Right atrium auricular region (tissue), 2 donors: ENCODE results near the gene CSRP1. TPM values are rescaled to one million over a fixed set of nuclear protein-coding genes. Genes with fewer than 3 reads are reported as not detected.

Source experiments
- DNase-seq: peaks from one replicate; pipeline ENCODE4 v3.0.0-alpha.2; 2019; ENCODE audit warnings: low spot score
- H3K27ac ChIP-seq, 2 donors: fragments of 200-600 bp; sonication (generic); 1 replicate in 1 of 2; 2 replicates in 1 of 2; pipeline ENCODE4 v1.5.1; 2016 to 2019
- H3K27me3 ChIP-seq, 2 donors: fragments of 200-600 bp; sonication (generic); one replicate each; pipeline versions ENCODE4 v1.5.1 to v1.6.0; 2017 to 2019
- H3K36me3 ChIP-seq: fragments of 200-600 bp; sonication (generic); one replicate; pipeline ENCODE4 v1.5.1; 2016
- H3K4me1 ChIP-seq, 2 donors: fragments of 200-600 bp; sonication (generic); one replicate each; pipeline versions ENCODE4 v1.5.1 to v1.6.0; 2017 to 2019
- H3K4me3 ChIP-seq, 2 donors: fragments of 200-600 bp; sonication (generic); 1 replicate in 1 of 2; 2 replicates in 1 of 2; pipeline ENCODE4 v1.5.1; 2017 to 2019; ENCODE audit warnings: mild to moderate bottlenecking in 1 of 2, moderate library complexity in 1 of 2
- H3K9me3 ChIP-seq, 2 donors: fragments of 200-600 bp; sonication (generic); one replicate each; pipeline ENCODE4 v1.5.1; 2019
- CTCF ChIP-seq, 2 donors: fragments of 200-600 bp; sonication (generic); IDR thresholded peaks; one replicate each; pipeline ENCODE4 v1.5.1; 2019; ENCODE audit warnings: antibody characterized with exemption in 2 of 2
- total RNA-seq, 2 donors: library from RNA; depleted of rRNA; stranded (reverse); fragments of >200 nt; gene quantifications; one replicate each; pipeline ENCODE4 v1.1.0, GENCODE V29; 2016

CSRP1 gene
- total RNA-seq, 2 donors from 2014 or later = 138 to 719 TPM

- Histone ChIP-seq H3K36me3 (peaks cover 6% of the 10 kb centered on the region), H3K9me3 (no peaks in the 10 kb centered on the region), H3K27ac (peak overlapping the region; percentile 92 to 93), H3K4me3 (no peak overlapping the region), H3K4me1 (peaks cover 0 to 91% of the 10 kb centered on the region in 2 donors), H3K27me3 (no peaks in the 10 kb centered on the region)
- TF ChIP-seq CTCF (IDR thresholded peaks at IDR 0.05) = no peak
- no peak for DNase-seq
Measured at GRCh38 chr1:201499795-201500669, 6.9 kb downstream of the CSRP1 start.

GRCh38 chr1:201499191-201499590 is 7.7 kb downstream of the CSRP1 start:
- no peak overlapping the region for H3K4me3 ChIP-seq
- peak overlapping the region; percentile 92 to 93 for H3K27ac ChIP-seq
- peaks cover 14% of the 10 kb centered on the region for H3K36me3 ChIP-seq
- no peak for DNase-seq
- no peaks in the 10 kb centered on the region for H3K27me3 ChIP-seq
- TF ChIP-seq CTCF (IDR thresholded peaks at IDR 0.05) = no peak
- no peaks in the 10 kb centered on the region for H3K9me3 ChIP-seq
- H3K4me1 ChIP-seq = peaks cover 0 to 91% of the 10 kb centered on the region in 2 donors

- DNase-seq = no peak
- Histone ChIP-seq H3K27me3 (no peaks in the 10 kb centered on the region), H3K27ac (peak overlapping the region; percentile 92 to 93), H3K9me3 (no peaks in the 10 kb centered on the region), H3K4me3 (no peak overlapping the region), H3K4me1 (peaks cover 0 to 91% of the 10 kb centered on the region in 2 donors), H3K36me3 (peaks cover 17% of the 10 kb centered on the region)
- no peak for TF ChIP-seq CTCF (IDR thresholded peaks at IDR 0.05)
Measured at GRCh38 chr1:201498621-201499020, 8.3 kb downstream of the CSRP1 start.

- TF ChIP-seq CTCF (IDR thresholded peaks at IDR 0.05) = no peak
- no peak for DNase-seq
- Histone ChIP-seq H3K36me3 (peaks cover 18% of the 10 kb centered on the region), H3K9me3 (no peaks in the 10 kb centered on the region), H3K4me1 (peaks cover 0 to 91% of the 10 kb centered on the region in 2 donors), H3K27me3 (no peaks in the 10 kb centered on the region), H3K4me3 (no peak overlapping the region), H3K27ac (peak overlapping the region in 1 of 2 donors; percentile 4)
Measured at GRCh38 chr1:201497935-201498509, 8.9 kb downstream of the CSRP1 start.

GRCh38 chr1:201496296-201496690 is 10.6 kb downstream of the CSRP1 start:
- Histone ChIP-seq H3K36me3 (peaks cover 24% of the 10 kb centered on the region), H3K9me3 (no peaks in the 10 kb centered on the region), H3K27ac (peak overlapping the region; percentile 77 to 86), H3K4me1 (peaks cover 0 to 90% of the 10 kb centered on the region in 2 donors), H3K4me3 (no peak overlapping the region), H3K27me3 (no peaks in the 10 kb centered on the region)
- no peak for TF ChIP-seq CTCF (IDR thresholded peaks at IDR 0.05)
- DNase-seq = no peak
